Ishikawa (cell line): ENCODE measurements around the gene USP49.

Experiments
- EP300 ChIP-seq: IDR thresholded peaks from 2 replicates; pipeline ENCODE4 v1.6.1; 2012; ENCODE audit warnings: borderline replicate concordance
- MAX ChIP-seq: IDR thresholded peaks from 2 replicates; pipeline ENCODE4 v1.6.1; 2012
- REST ChIP-seq: IDR thresholded peaks from 2 replicates; pipeline ENCODE4 v1.6.1; 2012; ENCODE audit warnings: low read depth, mild to moderate bottlenecking
- TAF1 ChIP-seq: IDR thresholded peaks from 2 replicates; pipeline ENCODE4 v1.6.1; 2012; ENCODE audit warnings: low read depth, mild to moderate bottlenecking

GRCh38 chr6:41813469-41813868, 81.7 kb downstream of the USP49 start:
- TF ChIP-seq EP300 (no peak), TAF1 (no peak), REST (no peak), MAX (no peak)
